IPS-18c (cell line): ENCODE measurements around the gene CRLF2.
"Not testable (repeated sequence)": the region's sequence is repeated elsewhere in the genome, so short reads cannot be mapped to it uniquely, and the experiment has no call there.

Experiments
- H3K4me3 ChIP-seq: 2 replicates; pipeline ENCODE4 v1.7.0; 2013; ENCODE audit warnings: low read depth, mild to moderate bottlenecking, low read length, moderate library complexity; ENCODE audit not compliant: insufficient read depth
- H3K9me3 ChIP-seq: one replicate; pipeline ENCODE4 v1.6.1; 2013; ENCODE audit warnings: mild to moderate bottlenecking, low read length, moderate library complexity; ENCODE audit not compliant: control insufficient read depth, insufficient read depth

The CRLF2 gene

GRCh38 chrX:1222531-1223241, 10.2 kb upstream of the CRLF2 start:
- Histone ChIP-seq H3K4me3 (no peak overlapping the region), H3K9me3 (peaks cover 10% of the 10 kb centered on the region)

DNA sequence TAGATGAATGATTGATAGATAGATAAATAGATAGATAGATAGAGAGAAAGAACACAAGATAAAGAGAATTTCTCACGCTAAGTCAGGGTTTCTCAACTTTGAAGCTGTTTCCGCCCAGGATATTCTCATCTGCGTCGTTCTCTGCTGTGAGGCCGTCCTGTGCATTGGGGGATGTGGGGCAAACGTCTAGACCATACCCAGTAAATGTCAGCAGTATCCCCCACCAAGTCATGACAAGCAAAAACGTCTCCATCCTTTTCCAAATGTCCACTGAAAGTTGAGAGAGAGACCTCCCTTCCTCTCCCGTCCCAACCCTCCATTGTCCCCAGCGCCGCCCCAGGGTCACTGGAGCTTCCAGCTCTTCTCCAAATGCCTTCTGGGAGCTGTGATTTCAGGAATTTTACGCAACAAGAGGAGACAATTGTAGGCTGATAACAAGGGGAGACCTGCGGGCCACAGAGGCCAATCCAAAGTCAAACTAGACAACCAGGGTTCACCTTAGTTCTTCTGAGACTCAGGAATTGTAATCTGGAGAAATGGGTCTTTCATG, 8.9 kb upstream of the CRLF2 start:
- Histone ChIP-seq H3K4me3 (no peak overlapping the region), H3K9me3 (peaks cover 7% of the 10 kb centered on the region)

DNA sequence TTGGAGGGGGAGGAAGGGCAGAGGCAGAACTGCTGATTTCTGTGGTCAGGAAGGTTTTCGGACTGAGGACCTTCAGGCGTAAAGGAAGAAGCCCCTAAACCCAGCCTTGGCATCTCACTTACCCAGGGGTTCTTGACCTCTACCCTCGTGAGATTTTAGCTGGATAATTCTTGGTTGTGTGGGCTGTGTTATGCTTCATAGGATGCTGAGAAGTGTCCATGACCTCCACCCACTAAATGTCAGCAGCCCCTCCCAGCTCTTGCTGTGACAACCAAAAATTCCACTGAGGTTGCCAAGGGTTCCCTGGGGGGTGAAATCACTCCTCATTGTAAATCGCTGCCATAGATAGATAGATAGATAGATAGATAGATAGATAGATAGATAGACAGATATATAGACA, 5.8 kb upstream of the CRLF2 start:
- Histone ChIP-seq H3K9me3 (peaks cover 12% of the 10 kb centered on the region), H3K4me3 (no peak overlapping the region)

- H3K9me3 ChIP-seq, result peaks cover 7% of the 10 kb centered on the region
- no peak overlapping the region for H3K4me3 ChIP-seq
Observed at GRCh38 chrX:1215123-1215823, 2.8 kb upstream of the CRLF2 start.

DNA sequence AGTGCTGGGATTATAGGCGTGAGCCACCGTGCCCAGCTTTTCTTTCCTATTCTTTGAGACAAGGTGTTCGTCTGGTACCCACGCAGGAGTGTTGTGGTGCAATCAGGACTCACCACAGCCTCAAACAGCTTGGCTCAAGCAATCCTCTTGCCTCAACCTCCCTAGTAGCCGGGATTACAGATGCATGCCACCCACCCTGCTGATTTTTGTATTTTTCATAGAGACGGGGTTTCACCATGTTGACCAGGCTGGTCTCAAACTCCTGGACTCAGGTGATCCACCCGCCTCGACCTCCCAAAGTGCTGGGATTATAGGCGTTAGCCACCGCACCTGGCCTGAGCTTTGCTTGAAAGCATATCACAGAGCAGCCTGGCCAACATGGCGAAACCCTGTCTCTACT, 1.5 kb upstream of the CRLF2 start:
- peaks cover 7% of the 10 kb centered on the region for H3K9me3 ChIP-seq
- H3K4me3 ChIP-seq, result no peak overlapping the region

DNA sequence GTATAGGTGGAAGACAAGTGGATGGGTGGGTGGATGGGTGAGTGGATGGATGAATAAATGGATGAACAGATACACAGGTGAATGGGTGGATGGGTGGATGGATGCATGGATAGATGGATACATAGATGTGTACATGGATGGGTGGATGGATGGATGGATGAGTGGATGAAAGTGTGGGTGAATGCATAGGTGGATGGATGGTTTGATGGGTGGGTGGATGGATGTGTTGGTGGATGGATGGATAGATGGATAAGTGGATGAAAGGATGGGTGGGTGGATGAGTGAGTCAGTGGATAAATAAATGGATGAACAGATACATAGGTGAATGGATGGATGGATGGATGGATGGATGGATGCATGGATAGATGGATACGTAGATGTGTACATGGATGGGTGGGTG, 1.6 kb downstream of the CRLF2 start:
- H3K4me3 ChIP-seq, result no peak overlapping the region
- H3K9me3 ChIP-seq, result peaks cover 11% of the 10 kb centered on the region

DNA sequence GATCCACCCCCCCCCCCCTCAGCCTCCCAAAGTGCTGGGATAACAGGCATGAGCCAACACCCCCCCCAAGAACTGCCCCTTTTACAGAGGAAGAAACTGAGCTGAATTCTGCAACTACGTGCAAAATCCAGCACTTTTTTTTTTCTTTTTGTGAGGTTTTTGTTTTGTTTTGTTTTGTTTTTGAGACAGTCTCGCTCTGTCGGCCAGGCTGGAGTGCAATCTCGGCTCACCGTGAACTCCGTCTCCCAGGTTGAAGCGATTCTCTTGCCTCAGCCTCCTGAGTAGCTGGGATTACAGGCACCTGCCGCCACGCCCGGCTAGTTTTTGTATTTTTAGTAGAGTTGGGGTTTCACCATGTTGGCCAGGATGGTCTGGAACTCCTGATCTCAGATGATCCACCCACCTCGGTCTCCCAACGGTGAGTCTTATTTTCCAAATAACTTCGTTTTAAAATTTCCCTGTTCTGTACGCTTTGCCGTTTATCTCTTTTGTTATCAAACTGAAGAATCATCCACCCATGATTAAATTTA, 4.9 kb downstream of the CRLF2 start:
- H3K9me3 ChIP-seq, result peaks cover 3% of the 10 kb centered on the region
- no peak overlapping the region for H3K4me3 ChIP-seq

- Histone ChIP-seq H3K4me3 (peak overlapping the region; percentile 30; the same call in 1 of the 2 replicates), H3K9me3 (peaks cover 7% of the 10 kb centered on the region)
Observed at GRCh38 chrX:1205681-1206611, 6.5 kb downstream of the CRLF2 start.

DNA sequence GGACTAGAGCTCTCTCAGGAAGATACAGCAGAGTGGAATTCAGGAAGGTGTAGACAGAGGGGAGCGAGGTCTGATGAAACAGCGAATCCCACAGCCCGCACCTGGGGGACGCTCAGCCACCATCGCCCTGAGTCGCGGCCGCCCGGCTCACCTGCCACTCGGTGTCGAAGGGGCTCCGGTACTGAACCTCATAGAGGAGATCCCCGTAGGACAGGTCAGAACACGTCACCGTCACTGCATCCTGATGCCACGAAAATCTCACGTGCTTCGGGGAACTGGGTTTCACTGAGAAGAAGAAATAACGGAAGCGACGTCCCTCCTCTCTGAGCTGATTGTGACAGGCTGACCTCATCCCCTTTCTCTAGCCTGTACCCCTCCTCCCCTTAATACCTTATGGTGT, 10.2 kb downstream of the CRLF2 start:
- H3K9me3 ChIP-seq, result peaks cover 7% of the 10 kb centered on the region
- no peak overlapping the region for H3K4me3 ChIP-seq

DNA sequence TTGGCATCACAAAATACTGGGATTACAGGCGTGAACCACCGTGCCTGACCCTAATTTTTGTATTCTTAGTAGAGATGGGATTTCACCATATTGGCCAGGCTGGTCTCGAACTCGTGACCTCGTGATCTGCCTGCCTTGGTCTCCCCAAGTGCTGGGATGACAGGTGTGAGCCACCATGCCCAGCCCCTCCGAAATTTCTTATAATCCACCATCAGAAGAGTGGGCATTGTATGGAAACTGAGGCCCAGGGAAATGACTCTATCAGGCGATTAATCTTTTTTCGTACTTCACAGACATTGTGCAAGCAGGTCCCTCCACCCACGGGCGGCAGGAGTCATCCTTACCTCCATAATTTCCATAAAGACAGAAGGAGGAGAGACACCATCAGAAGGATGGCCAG, 16.0 kb downstream of the CRLF2 start:
- peaks cover 10% of the 10 kb centered on the region for H3K9me3 ChIP-seq
- no peak overlapping the region for H3K4me3 ChIP-seq

- not testable (repeated sequence) for H3K4me3 ChIP-seq
- H3K9me3 ChIP-seq, result peaks cover 10% of the 10 kb centered on the region
Observed at GRCh38 chrX:1192196-1192595, 20.3 kb downstream of the CRLF2 start.

- Histone ChIP-seq H3K9me3 (peaks cover 13% of the 10 kb centered on the region), H3K4me3 (no peak overlapping the region)
Observed at GRCh38 chrX:1190596-1191145, 21.8 kb downstream of the CRLF2 start.

GRCh38 chrX:1185561-1185960, 26.9 kb downstream of the CRLF2 start:
- Histone ChIP-seq H3K9me3 (peaks cover 7% of the 10 kb centered on the region), H3K4me3 (no peak overlapping the region)

DNA sequence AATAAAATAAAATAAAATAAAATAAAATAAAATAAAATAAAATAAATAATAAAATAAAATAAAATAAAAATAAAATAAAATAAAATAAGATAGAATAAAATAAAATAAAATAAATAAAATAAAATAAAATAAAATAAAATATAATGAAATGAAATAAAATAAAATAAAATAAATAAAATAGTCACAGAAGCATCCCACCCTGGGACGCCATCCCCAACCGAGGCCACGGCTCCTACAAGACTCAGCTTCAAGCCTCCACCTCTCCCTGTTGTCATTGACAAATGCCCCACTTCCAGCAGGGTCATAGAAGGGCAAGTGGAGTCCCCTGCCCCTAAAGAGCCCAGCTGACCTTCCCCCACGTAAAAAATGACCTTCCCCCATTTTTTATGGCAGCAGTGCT, 30.2 kb downstream of the CRLF2 start:
- Histone ChIP-seq H3K9me3 (peaks cover 8% of the 10 kb centered on the region), H3K4me3 (no peak overlapping the region)

DNA sequence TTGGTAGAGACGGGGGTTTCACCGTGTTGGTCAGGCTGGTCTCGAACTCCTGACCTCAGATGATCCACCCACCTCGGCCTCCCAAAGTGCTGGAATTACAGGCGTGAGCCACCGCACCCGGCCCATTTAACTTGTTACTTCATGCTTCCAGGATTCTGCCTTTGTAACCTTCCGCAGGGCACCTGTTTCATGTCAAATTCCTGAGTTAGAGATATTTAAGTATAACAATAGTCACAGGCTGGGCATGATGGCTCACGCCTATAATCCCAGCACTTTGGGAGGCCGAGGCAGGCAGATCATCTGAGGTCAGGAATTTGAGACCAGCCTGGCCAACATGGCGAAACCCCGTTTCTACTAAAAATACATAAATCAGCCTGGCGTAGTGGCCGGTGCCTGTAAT, 30.8 kb downstream of the CRLF2 start:
- H3K4me3 ChIP-seq, H3K9me3 ChIP-seq: not testable (repeated sequence)

DNA sequence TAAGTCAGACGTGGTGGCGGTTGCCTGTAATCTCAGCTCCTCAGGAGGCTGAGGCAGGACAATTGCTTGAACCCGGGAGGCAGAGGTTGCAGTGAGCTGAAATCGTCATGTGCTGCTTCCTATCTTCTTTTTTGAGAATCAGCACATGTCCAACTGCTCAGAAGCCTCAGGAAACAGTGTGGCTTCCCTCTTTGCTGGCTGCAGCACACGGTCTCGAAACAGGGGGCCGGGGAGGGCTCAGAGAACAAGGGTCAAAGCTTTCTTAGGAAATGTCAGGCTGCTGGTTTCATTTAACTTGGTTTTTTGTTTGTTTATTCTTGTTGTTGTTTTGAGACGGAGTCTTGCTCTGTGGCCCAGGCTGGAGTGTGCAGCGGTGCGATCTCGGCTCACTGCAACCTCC, 31.3 kb downstream of the CRLF2 start:
- no peak overlapping the region for H3K4me3 ChIP-seq
- H3K9me3 ChIP-seq, result peaks cover 9% of the 10 kb centered on the region

DNA sequence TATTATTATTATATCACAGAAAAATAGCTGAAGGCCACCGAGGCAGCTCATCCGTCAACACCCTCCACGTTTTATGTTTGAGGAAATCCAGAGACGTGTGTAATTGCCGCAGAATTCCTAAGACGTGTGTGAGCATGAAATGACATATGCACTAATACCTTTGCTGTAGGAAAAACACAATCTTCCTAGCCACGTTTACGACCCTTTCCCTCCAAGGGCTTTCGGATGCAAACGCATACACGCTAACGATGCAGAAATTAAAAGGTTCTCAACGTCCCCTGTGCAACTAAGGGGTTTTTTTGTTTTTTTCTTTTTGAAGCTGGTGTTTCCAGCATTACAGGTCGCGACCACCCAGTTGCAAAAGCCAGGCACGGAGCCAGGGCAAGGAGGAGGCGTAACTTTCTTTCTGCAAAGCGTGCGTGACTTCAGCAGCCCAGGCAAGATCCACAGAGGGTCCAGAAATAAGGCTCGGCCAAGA, 33.8 kb downstream of the CRLF2 start:
- Histone ChIP-seq H3K4me3 (no peak overlapping the region), H3K9me3 (peaks cover 8% of the 10 kb centered on the region)
